GM18499 (cell line): ENCODE results near the gene TNFSF10.
A peak's percentile ranks its signal among the peaks of the same experiment; 100 is the strongest.
"Not testable (repeated sequence)": the region's sequence is repeated elsewhere in the genome, so short reads cannot be mapped to it uniquely, and the experiment has no call there.

Experiments
- ATAC-seq: cut with Tn5 transposase; IDR thresholded peaks from one replicate; pipeline ENCODE4 v1.9.1; 2021; ENCODE audit warnings: moderate number of reproducible peaks; ENCODE audit not compliant: insufficient read depth, unreplicated experiment

TNFSF10 gene

DNA sequence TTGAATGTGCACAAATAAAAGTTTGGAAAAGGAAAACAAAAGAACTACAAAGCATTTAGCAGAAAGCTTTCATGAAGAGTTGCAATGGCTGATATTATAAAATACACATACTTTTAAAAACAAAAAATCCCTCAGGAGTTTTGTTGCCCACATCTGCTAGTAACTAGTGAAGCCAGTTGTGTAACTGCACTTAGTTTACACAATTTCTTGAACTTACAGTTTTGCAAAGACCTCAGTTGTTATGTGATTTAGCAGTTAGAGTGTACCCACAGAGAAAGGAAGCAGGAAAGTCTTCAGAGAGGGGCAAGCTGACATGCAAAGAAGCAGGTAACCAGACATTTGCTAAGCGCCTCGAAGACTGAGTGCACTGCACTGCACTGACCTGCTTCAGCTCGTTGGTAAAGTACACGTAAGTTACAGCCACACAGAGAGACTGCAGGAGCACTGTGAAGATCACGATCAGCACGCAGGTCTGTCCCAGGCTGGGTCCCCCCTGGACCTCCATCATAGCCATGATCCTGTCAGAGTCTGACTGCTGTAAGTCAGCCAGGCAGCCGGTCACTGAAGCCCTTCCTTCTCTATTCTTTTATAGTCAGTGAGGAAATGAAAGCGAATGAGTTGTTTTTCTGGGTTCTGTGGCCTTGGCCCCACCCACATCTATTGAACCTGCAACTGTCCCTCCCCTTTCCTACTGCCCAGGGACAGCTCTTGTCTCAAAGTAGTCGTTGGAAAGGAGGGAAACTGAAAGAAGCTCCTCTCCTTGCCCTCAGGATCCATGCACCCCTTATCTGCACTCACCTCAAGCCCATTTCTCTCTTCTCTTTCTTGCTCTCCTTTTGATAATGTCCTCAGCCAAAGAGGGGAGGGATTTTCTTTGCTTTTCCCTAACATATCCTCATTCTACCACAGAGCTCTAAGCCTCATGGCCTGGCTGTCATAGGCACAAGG, at the start of gene TNFSF10:
Gene TNFSF10 (minus strand): TSS at position 560 of the 948 bp plus-strand sequence. CDS start 46 bp downstream, at position 514.
- peak; percentile 84 for ATAC-seq

- ATAC-seq = no peak
These were observed 46.1 kb upstream of the TNFSF10 start for GRCh38 chr3:172569128-172570008.

DNA sequence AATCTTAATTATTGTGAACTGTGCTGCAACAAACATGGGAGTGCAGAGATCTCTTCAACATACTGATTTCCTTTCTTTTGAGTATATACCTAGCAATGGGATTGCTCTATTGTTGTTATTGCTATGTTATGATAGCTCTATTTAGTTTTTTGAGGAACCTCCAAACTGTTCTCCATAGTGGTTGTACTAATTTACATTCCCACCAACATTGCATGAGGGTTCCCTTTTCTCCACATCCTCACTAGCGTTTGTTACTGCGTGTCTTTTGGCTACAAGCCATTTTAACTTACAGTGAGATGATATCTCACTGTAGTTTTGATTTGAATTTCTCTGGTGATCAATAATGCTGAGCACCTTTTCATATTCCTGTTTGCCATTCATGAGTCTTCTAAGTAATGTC, 45.5 kb upstream of the TNFSF10 start:
- ATAC-seq = no peak

- ATAC-seq = not testable (repeated sequence)
These were observed 43.6 kb upstream of the TNFSF10 start for GRCh38 chr3:172566785-172567184.

GRCh38 chr3:172564499-172564898, 41.3 kb upstream of the TNFSF10 start:
- no peak for ATAC-seq

GRCh38 chr3:172562871-172563865, 39.9 kb upstream of the TNFSF10 start:
- ATAC-seq = peak; percentile 48

DNA sequence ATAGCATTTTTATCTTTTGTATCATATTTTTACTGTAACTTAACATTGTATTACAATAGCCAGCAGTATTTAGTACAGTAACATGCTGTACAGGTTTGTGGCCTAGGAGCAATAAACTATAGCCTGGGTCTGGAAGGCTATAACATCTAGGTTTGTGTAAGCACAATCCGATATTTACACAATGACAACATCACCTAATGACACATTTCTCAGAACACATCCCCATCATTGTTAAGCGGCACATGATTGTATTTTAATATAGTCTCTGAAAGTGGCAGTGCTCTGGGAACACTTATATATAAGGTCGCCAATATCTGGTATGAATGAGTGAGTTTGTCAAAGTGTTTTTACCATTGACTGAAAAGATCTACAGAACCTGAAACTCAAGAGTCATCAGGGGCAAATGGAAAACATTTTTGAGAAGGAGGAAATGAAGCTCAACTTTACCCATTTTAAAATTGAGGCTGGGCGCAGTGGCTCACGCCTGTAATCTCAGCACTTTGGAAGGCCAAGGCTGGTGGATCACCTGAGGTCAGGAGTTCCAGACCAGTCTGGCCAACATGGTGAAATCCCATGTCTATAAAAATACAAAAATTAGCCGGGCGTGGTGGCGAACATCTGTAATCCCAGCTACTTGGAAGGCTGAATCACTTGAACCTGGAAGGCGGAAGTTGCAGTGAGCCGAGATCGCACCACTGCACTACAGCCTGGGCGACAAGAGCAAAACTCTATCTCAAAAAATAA, 38.8 kb upstream of the TNFSF10 start:
- no peak for ATAC-seq

DNA sequence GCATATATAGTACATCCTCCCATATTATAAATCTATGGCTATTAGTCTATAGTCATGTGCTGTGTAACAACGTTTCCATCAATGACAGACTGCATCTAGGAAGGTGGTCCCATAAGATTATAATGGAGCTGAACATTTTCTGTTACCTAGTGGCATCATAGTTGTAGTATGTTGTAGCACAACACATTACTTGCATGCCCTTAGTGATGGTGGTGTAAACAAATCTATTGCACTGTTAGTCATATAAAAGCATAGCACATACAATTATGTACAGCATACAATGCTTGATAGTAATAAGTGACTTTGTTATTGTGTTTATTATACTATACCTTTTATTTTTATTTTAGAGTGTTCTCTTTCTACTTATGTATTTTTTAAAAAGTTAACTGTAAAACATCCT, 37.4 kb upstream of the TNFSF10 start:
- ATAC-seq = no peak

GRCh38 chr3:172560026-172560425, 36.8 kb upstream of the TNFSF10 start:
- no peak for ATAC-seq

DNA sequence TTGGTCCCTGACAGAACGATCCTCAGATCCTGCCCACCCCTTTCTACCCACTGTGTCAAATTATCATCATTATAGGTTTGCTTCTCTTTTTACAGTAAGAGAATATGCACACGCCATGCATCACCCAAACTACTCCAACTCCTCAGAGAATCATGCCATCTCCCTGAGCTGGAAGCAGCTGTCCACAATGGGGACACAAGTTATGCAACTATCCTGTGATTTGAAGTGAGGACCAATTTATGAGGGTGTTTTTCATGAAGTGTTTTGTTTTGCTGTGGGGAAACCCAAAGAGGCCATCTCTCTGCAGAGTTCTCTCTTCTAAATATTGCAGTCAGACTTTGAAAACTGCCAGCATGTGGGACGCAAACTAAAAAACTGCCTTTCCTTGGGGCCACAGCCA, 35.8 kb upstream of the TNFSF10 start:
- no peak for ATAC-seq

GRCh38 chr3:172557515-172558220, 34.4 kb upstream of the TNFSF10 start:
- no peak for ATAC-seq

DNA sequence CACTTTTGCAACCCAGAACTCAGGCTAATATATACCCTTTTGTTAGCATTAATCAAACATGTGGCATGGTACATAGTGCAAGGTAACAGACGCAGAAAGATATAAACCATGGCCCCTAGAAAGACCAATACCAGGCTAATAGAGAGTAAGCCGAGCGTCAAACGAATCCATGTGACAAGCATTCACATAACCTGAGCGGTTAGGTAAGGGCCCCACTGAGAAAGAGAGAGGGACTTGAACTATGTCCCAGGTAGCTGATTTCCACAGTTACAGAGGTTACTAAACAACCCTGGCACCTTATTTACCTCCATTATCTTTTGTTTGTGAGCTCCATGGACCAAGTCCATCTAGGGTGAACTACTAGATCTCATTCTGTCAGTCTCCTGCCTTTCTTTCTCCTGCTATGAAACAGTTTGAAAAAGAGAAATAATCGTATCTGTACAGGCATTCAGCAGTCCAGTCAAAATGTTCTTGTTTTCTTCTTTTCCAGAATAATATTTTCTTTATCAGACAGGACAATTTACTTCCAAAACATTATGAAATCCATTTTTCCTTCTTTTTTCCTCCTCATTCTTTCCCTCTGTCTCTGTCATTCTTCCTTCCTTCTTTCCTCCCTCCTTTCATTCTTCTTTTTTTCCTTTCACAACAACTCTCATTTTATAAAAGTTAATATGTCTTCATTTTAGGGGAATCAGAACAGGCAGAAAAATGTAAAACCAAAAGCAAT, 30.5 kb upstream of the TNFSF10 start:
- ATAC-seq = no peak

DNA sequence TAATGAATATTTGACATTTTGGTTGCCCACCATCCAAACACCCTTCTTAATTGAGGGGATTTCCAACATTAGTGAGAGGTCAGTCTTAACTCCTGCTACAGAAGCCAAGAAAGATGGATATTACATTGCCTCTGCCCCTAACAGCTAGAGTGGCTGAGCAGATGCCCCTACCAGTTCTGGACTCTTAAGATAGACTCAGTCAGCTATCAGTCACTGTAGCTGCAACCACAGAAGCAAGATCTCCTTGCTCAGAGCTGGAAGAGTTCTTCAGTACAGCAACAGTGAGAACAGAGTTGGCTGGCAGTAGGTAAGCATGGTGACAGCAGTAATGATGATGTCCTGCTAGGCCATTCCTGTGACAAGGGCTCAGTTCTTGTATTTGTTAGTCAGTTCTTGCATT, 29.4 kb upstream of the TNFSF10 start:
- no peak for ATAC-seq

DNA sequence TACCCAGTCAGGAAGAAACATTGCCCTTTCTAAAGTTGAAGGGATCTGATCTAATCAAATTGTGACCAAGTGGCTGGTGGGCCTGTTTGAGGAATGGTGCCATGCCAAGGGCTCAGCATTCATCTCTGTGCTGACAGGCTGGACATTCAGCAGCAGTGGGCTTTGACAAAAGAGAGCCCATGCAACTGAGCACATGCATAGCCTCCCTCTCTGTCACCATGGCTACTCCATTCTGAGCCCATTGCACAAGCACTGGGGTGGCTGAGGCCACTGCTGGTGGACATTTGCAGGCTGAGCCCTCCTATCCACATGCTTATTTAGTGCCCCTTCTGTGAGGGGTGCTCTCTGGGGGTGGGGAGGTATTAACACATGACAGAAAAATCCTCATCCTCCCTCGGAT, 28.6 kb upstream of the TNFSF10 start:
- ATAC-seq = no peak

GRCh38 chr3:172550347-172550943, 27.2 kb upstream of the TNFSF10 start:
- ATAC-seq = no peak

DNA sequence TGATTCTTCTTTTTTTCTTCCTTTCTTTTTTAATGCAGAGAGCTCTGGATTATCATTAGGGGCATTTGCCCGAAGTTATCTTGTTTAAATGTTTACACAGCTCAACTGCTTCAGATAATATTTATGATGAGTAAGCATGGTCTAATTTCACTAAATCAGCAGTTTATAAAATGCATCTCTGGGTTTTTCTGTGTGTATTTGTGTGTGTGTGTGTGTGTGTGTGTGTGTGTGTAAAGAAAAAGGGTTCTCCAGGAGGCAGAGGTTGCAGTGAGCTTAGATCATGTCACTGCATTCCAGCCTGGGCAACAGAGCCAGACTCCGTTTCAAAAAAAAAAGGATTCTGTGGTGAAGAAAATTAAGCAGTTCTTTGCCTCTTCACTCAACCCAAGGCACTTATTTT, 25.9 kb upstream of the TNFSF10 start:
- ATAC-seq = no peak

- ATAC-seq = no peak
These were observed 23.5 kb upstream of the TNFSF10 start for GRCh38 chr3:172546628-172547214.
